ENCODE data around the gene EWSR1.

GRCh38 chr22:29265929-29266328, 2.1 kb upstream of the EWSR1 start:
- TF ChIP-seq, protein P1, sequence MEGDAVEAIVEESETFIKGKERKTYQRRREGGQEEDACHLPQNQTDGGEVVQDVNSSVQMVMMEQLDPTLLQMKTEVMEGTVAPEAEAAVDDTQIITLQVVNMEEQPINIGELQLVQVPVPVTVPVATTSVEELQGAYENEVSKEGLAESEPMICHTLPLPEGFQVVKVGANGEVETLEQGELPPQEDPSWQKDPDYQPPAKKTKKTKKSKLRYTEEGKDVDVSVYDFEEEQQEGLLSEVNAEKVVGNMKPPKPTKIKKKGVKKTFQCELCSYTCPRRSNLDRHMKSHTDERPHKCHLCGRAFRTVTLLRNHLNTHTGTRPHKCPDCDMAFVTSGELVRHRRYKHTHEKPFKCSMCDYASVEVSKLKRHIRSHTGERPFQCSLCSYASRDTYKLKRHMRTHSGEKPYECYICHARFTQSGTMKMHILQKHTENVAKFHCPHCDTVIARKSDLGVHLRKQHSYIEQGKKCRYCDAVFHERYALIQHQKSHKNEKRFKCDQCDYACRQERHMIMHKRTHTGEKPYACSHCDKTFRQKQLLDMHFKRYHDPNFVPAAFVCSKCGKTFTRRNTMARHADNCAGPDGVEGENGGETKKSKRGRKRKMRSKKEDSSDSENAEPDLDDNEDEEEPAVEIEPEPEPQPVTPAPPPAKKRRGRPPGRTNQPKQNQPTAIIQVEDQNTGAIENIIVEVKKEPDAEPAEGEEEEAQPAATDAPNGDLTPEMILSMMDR (IDR thresholded peaks at IDR 0.05): no peak
- TF ChIP-seq POLR2A (IDR thresholded peaks at IDR 0.05): no peak
